ENCODE measurements around the gene RNF125.

The RNF125 gene

GRCh38 chr18:32026491-32027086, 8.0 kb downstream of the RNF125 start:
- TF ChIP-seq CTCF (IDR thresholded peaks at IDR 0.05; ENCODE audit: low read depth, low read length, missing control alignments), result no peak
- H3K4me3 ChIP-seq (ENCODE audit: low read depth, low read length), result no peak overlapping the region
- DNase-seq (ENCODE audit: low read depth), result no peak

GRCh38 chr18:32029558-32029957, 10.9 kb downstream of the RNF125 start:
- H3K4me3 ChIP-seq (ENCODE audit: low read depth, low read length), result no peak overlapping the region
- TF ChIP-seq CTCF (IDR thresholded peaks at IDR 0.05; ENCODE audit: low read depth, low read length, missing control alignments), result no peak
- no peak for DNase-seq (ENCODE audit: low read depth)

- H3K4me3 ChIP-seq (ENCODE audit: low read depth, low read length), result no peak overlapping the region
- DNase-seq (ENCODE audit: low read depth), result no peak
- TF ChIP-seq CTCF (IDR thresholded peaks at IDR 0.05; ENCODE audit: low read depth, low read length, missing control alignments), result no peak
Measured at GRCh38 chr18:32032609-32033008, 14.0 kb downstream of the RNF125 start.

- no peak for DNase-seq (ENCODE audit: low read depth)
- H3K4me3 ChIP-seq (ENCODE audit: low read depth, low read length), result no peak overlapping the region
Measured at GRCh38 chr18:32036506-32037180, 18.0 kb downstream of the RNF125 start.

GRCh38 chr18:32037616-32038015, 19.0 kb downstream of the RNF125 start:
- DNase-seq (ENCODE audit: low read depth), result no peak
- TF ChIP-seq CTCF (IDR thresholded peaks at IDR 0.05; ENCODE audit: low read depth, low read length, missing control alignments), result no peak
- H3K4me3 ChIP-seq (ENCODE audit: low read depth, low read length), result no peak overlapping the region

More at GRCh38 chr18:32036506-32037180, 18.0 kb downstream of the RNF125 start:
- TF ChIP-seq CTCF (IDR thresholded peaks at IDR 0.05; ENCODE audit: low read depth, low read length, missing control alignments), result no peak

- no peak for TF ChIP-seq CTCF (IDR thresholded peaks at IDR 0.05; ENCODE audit: low read depth, low read length, missing control alignments)
- no peak for DNase-seq (ENCODE audit: low read depth)
- H3K4me3 ChIP-seq (ENCODE audit: low read depth, low read length), result no peak overlapping the region
Measured at GRCh38 chr18:32040936-32041335, 22.3 kb downstream of the RNF125 start.

- no peak overlapping the region for H3K4me3 ChIP-seq (ENCODE audit: low read depth, low read length)
- TF ChIP-seq CTCF (IDR thresholded peaks at IDR 0.05; ENCODE audit: low read depth, low read length, missing control alignments), result no peak
- no peak for DNase-seq (ENCODE audit: low read depth)
Measured at GRCh38 chr18:32042337-32042736, 23.7 kb downstream of the RNF125 start.

Measured in GM12864 (cell line).